ENCODE measurements around the gene TGDS.

TGDS gene

DNA sequence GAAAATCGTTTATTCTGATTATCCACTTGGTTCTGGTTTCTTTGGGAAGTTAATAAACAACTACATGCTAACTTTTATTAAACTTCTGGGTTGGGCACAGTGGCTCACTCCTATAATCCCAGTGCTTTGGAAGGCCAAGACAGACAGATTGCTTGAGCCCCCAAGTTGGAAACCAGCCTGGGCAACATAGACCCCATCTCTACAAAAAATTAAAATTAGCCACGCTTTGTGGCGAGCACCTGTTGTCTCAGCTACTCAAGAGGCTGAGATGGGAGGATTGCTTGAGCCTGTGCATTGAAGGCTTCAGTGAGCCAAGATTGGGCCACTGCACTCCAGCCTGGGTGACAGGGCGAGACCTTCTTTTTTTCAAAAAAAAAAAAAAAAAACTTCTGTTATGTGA lies 27.4 kb upstream of the TGDS start:
- Histone ChIP-seq H3K79me1 (replicated peaks; ENCODE audit: low read length, poor library complexity, severe bottlenecking) (peaks cover 14% of the 10 kb centered on the region), H2AFZ (ENCODE audit: low read depth, low read length) (no peak overlapping the region), H4K8ac (ENCODE audit: low read length) (no peak overlapping the region), H4K91ac (ENCODE audit: low read length) (no peak overlapping the region), H3K4ac (ENCODE audit: low read depth in 1 of 2, low read length in 2 of 2) (no peak overlapping the region), H2AK5ac (ENCODE audit: low read length, severe bottlenecking) (no peak overlapping the region), H2BK15ac (ENCODE audit: low read depth, poor library complexity, severe bottlenecking) (no peak overlapping the region), H3K4me1 (ENCODE audit: control insufficient read depth, insufficient read depth, low read depth, low read length) (no peaks in the 10 kb centered on the region), H2BK120ac (ENCODE audit: low read depth, low read length) (no peak overlapping the region), H2BK12ac (ENCODE audit: low read length in 2 of 2) (no peak overlapping the region), H3K9ac (ENCODE audit: low read length) (no peak overlapping the region), H3K27me3 (ENCODE audit: control insufficient read depth in 1 of 2, insufficient read depth in 1 of 2, low read length in 2 of 2) (no peaks in the 10 kb centered on the region), H3K23ac (ENCODE audit: low read length in 2 of 2) (no peak overlapping the region), H3K27ac (ENCODE audit: low read length, poor library complexity, severe bottlenecking) (no peak overlapping the region), H3K4me2 (ENCODE audit: low read length, poor library complexity, severe bottlenecking) (no peak overlapping the region), H3K36me3 (ENCODE audit: control insufficient read depth in 1 of 2, insufficient read depth in 2 of 2, low read depth in 1 of 2, low read length in 2 of 2) (peaks cover 18 to 86% of the 10 kb centered on the region in 2 experiments), H3K14ac (ENCODE audit: low read length in 2 of 2) (no peak overlapping the region), H3K18ac (ENCODE audit: low read depth in 1 of 2, low read length in 2 of 2) (no peak overlapping the region), H3K4me3 (ENCODE audit: insufficient read depth in 1 of 2, low read depth in 1 of 2, low read length in 2 of 2) (no peak overlapping the region), H2BK5ac (ENCODE audit: low read depth, low read length, poor library complexity, severe bottlenecking) (no peak overlapping the region), H3K9me3 (ENCODE audit: control insufficient read depth, low read length) (no peaks in the 10 kb centered on the region)
- no peak for DNase-seq
- WGBS, result 91% methylated on average over 3 of the region's 4 CpGs

DNA sequence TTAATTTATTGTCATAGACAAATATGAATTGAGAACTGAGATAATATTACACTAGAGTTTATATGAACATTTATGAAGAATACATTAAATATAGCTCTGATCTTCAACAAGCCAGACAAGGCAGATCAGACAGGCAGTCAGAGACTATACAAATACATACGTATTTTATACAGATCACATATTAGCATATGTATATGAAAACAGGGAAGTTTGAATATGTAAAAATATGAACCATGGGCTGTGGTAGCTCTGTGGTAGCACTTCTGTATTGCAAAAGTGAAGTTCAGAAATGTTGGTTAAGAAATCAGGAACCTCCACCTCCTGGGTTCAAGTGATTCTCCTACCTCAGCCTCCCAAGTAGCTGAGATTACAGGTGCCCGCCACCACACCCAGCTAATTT lies 26.4 kb upstream of the TGDS start:
- no peak overlapping the region for H3K27ac ChIP-seq (ENCODE audit: low read length, poor library complexity, severe bottlenecking)
- DNase-seq, result no peak
- no peak overlapping the region for H3K18ac ChIP-seq (ENCODE audit: low read depth in 1 of 2, low read length in 2 of 2)
- H4K91ac ChIP-seq (ENCODE audit: low read length), result no peak overlapping the region
- peaks cover 17% of the 10 kb centered on the region for H3K79me1 ChIP-seq (replicated peaks; ENCODE audit: low read length, poor library complexity, severe bottlenecking)
- no peak overlapping the region for H3K4me2 ChIP-seq (ENCODE audit: low read length, poor library complexity, severe bottlenecking)
- no peak overlapping the region for H3K23ac ChIP-seq (ENCODE audit: low read length in 2 of 2)
- H2AK5ac ChIP-seq (ENCODE audit: low read length, severe bottlenecking), result no peak overlapping the region
- H3K4ac ChIP-seq (ENCODE audit: low read depth in 1 of 2, low read length in 2 of 2), result no peak overlapping the region
- H3K36me3 ChIP-seq (ENCODE audit: control insufficient read depth in 1 of 2, insufficient read depth in 2 of 2, low read depth in 1 of 2, low read length in 2 of 2), result peaks cover 18 to 76% of the 10 kb centered on the region in 2 experiments
- H3K4me3 ChIP-seq (ENCODE audit: insufficient read depth in 1 of 2, low read depth in 1 of 2, low read length in 2 of 2), result no peak overlapping the region
- no peaks in the 10 kb centered on the region for H3K4me1 ChIP-seq (ENCODE audit: control insufficient read depth, insufficient read depth, low read depth, low read length)
- no peak overlapping the region for H3K14ac ChIP-seq (ENCODE audit: low read length in 2 of 2)
- no peak overlapping the region for H4K8ac ChIP-seq (ENCODE audit: low read length)
- WGBS, result no CpG with 5 or more reads among the region's 2 CpGs
- no peaks in the 10 kb centered on the region for H3K27me3 ChIP-seq (ENCODE audit: control insufficient read depth in 1 of 2, insufficient read depth in 1 of 2, low read length in 2 of 2)
- no peaks in the 10 kb centered on the region for H3K9me3 ChIP-seq (ENCODE audit: control insufficient read depth, low read length)
- H2BK15ac ChIP-seq (ENCODE audit: low read depth, poor library complexity, severe bottlenecking), result no peak overlapping the region
- no peak overlapping the region for H3K9ac ChIP-seq (ENCODE audit: low read length)
- H2BK5ac ChIP-seq (ENCODE audit: low read depth, low read length, poor library complexity, severe bottlenecking), result no peak overlapping the region
- no peak overlapping the region for H2BK12ac ChIP-seq (ENCODE audit: low read length in 2 of 2)
- H2BK120ac ChIP-seq (ENCODE audit: low read depth, low read length), result no peak overlapping the region
- H2AFZ ChIP-seq (ENCODE audit: low read depth, low read length), result no peak overlapping the region

DNA sequence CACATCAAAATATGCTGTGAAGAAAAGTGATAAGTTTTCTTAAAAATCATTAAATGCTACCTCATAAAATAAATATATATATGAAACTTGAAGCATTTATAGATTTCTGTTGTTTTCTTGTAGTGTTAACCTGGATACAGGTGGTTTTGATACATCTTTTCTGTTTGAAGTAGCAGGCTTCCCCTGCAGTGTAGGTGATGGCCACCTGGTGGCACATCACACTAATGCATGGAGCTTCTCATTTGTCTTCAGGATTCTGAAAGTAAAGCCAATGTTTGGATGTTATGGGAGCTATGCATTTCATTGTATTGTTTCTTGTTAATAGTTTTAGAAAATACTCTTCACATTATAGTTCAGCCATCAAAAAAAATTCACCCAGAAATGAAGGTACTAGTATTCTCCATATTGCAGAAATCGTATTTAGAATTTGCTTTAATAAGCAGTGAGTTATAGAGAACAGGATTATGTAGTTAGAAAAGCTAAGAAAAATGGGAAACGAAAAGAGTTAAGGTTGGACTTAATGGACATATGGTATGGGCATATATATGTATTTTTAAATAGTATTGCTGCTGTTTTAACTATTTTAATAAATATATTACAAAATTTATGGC lies 24.4 kb upstream of the TGDS start:
- Histone ChIP-seq H3K27ac (ENCODE audit: low read length, poor library complexity, severe bottlenecking) (no peak overlapping the region), H2AK5ac (ENCODE audit: low read length, severe bottlenecking) (no peak overlapping the region), H3K4me3 (ENCODE audit: insufficient read depth in 1 of 2, low read depth in 1 of 2, low read length in 2 of 2) (no peak overlapping the region), H3K14ac (ENCODE audit: low read length in 2 of 2) (no peak overlapping the region), H3K4me1 (ENCODE audit: control insufficient read depth, insufficient read depth, low read depth, low read length) (no peaks in the 10 kb centered on the region), H2BK15ac (ENCODE audit: low read depth, poor library complexity, severe bottlenecking) (no peak overlapping the region), H3K23ac (ENCODE audit: low read length in 2 of 2) (no peak overlapping the region), H2AFZ (ENCODE audit: low read depth, low read length) (no peak overlapping the region), H4K91ac (ENCODE audit: low read length) (no peak overlapping the region), H3K36me3 (ENCODE audit: control insufficient read depth in 1 of 2, insufficient read depth in 2 of 2, low read depth in 1 of 2, low read length in 2 of 2) (peaks cover 18 to 67% of the 10 kb centered on the region in 2 experiments), H3K9ac (ENCODE audit: low read length) (no peak overlapping the region), H3K18ac (ENCODE audit: low read depth in 1 of 2, low read length in 2 of 2) (no peak overlapping the region), H3K4me2 (ENCODE audit: low read length, poor library complexity, severe bottlenecking) (no peak overlapping the region), H4K8ac (ENCODE audit: low read length) (no peak overlapping the region), H2BK5ac (ENCODE audit: low read depth, low read length, poor library complexity, severe bottlenecking) (no peak overlapping the region), H2BK120ac (ENCODE audit: low read depth, low read length) (no peak overlapping the region), H3K9me3 (ENCODE audit: control insufficient read depth, low read length) (no peaks in the 10 kb centered on the region), H3K79me1 (replicated peaks; ENCODE audit: low read length, poor library complexity, severe bottlenecking) (peaks cover 21% of the 10 kb centered on the region), H3K27me3 (ENCODE audit: control insufficient read depth in 1 of 2, insufficient read depth in 1 of 2, low read length in 2 of 2) (no peaks in the 10 kb centered on the region), H3K4ac (ENCODE audit: low read depth in 1 of 2, low read length in 2 of 2) (no peak overlapping the region), H2BK12ac (ENCODE audit: low read length in 2 of 2) (no peak overlapping the region)
- WGBS, result 100% methylated on average over 1 of the region's 2 CpGs
- peak; percentile 49 for DNase-seq

DNA sequence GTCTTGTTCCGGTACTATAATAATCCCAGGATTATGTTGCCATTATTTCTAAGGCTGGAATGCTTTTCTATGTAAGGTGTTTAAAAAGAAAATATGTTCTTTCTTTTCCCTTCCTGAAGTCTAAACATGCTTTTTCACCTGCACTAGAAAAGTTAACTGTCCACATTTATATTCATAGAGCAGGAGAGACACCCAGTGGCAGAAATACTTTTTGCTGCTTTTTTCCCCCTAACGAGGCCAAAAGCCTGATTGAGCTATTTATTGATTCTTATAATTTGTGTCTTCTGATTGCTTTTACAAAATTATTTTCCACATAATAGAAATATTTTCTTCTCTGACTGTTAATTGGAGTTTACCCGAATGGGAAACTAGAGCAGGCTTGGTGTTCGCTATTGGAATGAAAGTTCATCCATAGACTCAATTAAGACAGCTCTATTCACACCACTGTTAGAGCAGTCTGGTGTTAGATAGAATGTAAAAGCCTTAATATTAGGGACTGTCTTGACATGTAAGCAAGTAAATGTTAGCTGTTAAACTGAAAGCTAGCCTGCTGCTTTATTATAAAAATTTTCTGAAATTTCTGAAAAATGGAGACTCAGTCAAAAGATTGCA lies 21.5 kb upstream of the TGDS start:
- Histone ChIP-seq H3K9me3 (ENCODE audit: control insufficient read depth, low read length) (no peaks in the 10 kb centered on the region), H3K4me2 (ENCODE audit: low read length, poor library complexity, severe bottlenecking) (no peak overlapping the region), H3K27ac (ENCODE audit: low read length, poor library complexity, severe bottlenecking) (no peak overlapping the region), H2BK12ac (ENCODE audit: low read length in 2 of 2) (no peak overlapping the region), H3K36me3 (ENCODE audit: control insufficient read depth in 1 of 2, insufficient read depth in 2 of 2, low read depth in 1 of 2, low read length in 2 of 2) (peaks cover 8 to 66% of the 10 kb centered on the region in 2 experiments), H2AK5ac (ENCODE audit: low read length, severe bottlenecking) (no peak overlapping the region), H4K8ac (ENCODE audit: low read length) (no peak overlapping the region), H3K27me3 (ENCODE audit: control insufficient read depth in 1 of 2, insufficient read depth in 1 of 2, low read length in 2 of 2) (no peaks in the 10 kb centered on the region), H3K4me3 (ENCODE audit: insufficient read depth in 1 of 2, low read depth in 1 of 2, low read length in 2 of 2) (no peak overlapping the region), H3K4ac (ENCODE audit: low read depth in 1 of 2, low read length in 2 of 2) (no peak overlapping the region), H2BK15ac (ENCODE audit: low read depth, poor library complexity, severe bottlenecking) (no peak overlapping the region), H3K79me1 (replicated peaks; ENCODE audit: low read length, poor library complexity, severe bottlenecking) (peaks cover 19% of the 10 kb centered on the region), H3K23ac (ENCODE audit: low read length in 2 of 2) (no peak overlapping the region), H3K18ac (ENCODE audit: low read depth in 1 of 2, low read length in 2 of 2) (no peak overlapping the region), H3K4me1 (ENCODE audit: control insufficient read depth, insufficient read depth, low read depth, low read length) (no peaks in the 10 kb centered on the region), H2BK120ac (ENCODE audit: low read depth, low read length) (no peak overlapping the region), H3K9ac (ENCODE audit: low read length) (no peak overlapping the region), H2AFZ (ENCODE audit: low read depth, low read length) (no peak overlapping the region), H4K91ac (ENCODE audit: low read length) (no peak overlapping the region), H3K14ac (ENCODE audit: low read length in 2 of 2) (no peak overlapping the region), H2BK5ac (ENCODE audit: low read depth, low read length, poor library complexity, severe bottlenecking) (no peak overlapping the region)
- peak; percentile 37 for DNase-seq
- WGBS, result no CpG with 5 or more reads among the region's 4 CpGs

All from mesenchymal stem cell (in vitro differentiated cells and primary cell).